SJSA1 (cell line): ENCODE results near the gene F11R. TPM values are rescaled to one million over a fixed set of nuclear protein-coding genes. Genes with fewer than 3 reads are reported as not detected.
"Not testable (repeated sequence)": the region's sequence is repeated elsewhere in the genome, so short reads cannot be mapped to it uniquely, and the experiment has no call there.

Experiments
- DNase-seq, 2 experiments: peaks; one replicate each; pipeline ENCODE4 v3.0.0-alpha.2; 2015 to 2020; ENCODE audit warnings: low spot score in 2 of 2, low read depth in 1 of 2
- H3K27ac ChIP-seq: fragments of 250-450 bp; sonication (Bioruptor Pico); 2 replicates; pipeline ENCODE4 v1.5.1; 2020; ENCODE audit warnings: mild to moderate bottlenecking, moderate library complexity
- H3K27me3 ChIP-seq: fragments of 250-450 bp; sonication (Bioruptor Pico); replicated peaks from 2 replicates; pipeline ENCODE4 v1.5.1; 2020; ENCODE audit warnings: mild to moderate bottlenecking, moderate library complexity
- H3K36me3 ChIP-seq: fragments of 250-450 bp; sonication (Bioruptor Pico); 2 replicates; pipeline ENCODE4 v1.5.1; 2020; ENCODE audit warnings: mild to moderate bottlenecking
- H3K4me1 ChIP-seq: fragments of 250-450 bp; sonication (Bioruptor Pico); replicated peaks from 2 replicates; pipeline ENCODE4 v1.6.1; 2021; ENCODE audit warnings: mild to moderate bottlenecking
- H3K4me3 ChIP-seq: fragments of 250-450 bp; sonication (Bioruptor Pico); 2 replicates; pipeline ENCODE4 v1.5.1; 2020; ENCODE audit warnings: mild to moderate bottlenecking
- H3K9me3 ChIP-seq: fragments of 250-450 bp; sonication (Bioruptor Pico); replicated peaks from 2 replicates; pipeline ENCODE4 v1.5.1; 2020; ENCODE audit warnings: mild to moderate bottlenecking
- total RNA-seq: library from RNA; depleted of rRNA; stranded (reverse); fragments of >200 nt; shearing (Covaris generic); gene quantifications from 2 replicates; pipeline ENCODE4 v1.2.3, GENCODE V29; 2014; rRNA removed

Gene F11R
- total RNA-seq = 3.2 and 4.5 TPM in 2 replicates

GRCh38 chr1:161020509-161021164 is at the start of gene F11R:
TSS of gene F11R (minus strand) at chr1:161021152. CDS start at chr1:161021073, 79 bp downstream.
- H3K36me3 ChIP-seq = no peaks in the 10 kb centered on the region
- peaks cover 26% of the 10 kb centered on the region for H3K4me1 ChIP-seq
- no peaks in the 10 kb centered on the region for H3K9me3 ChIP-seq
- H3K27me3 ChIP-seq = peaks cover 16% of the 10 kb centered on the region; the same call in 1 of the 2 replicates
- DNase-seq = peak in 1 of 2 experiments; percentile 21
- H3K27ac ChIP-seq = no peak within 1 kb of the TSS
- peak within 1 kb of the TSS; percentile 35 for H3K4me3 ChIP-seq

DNA sequence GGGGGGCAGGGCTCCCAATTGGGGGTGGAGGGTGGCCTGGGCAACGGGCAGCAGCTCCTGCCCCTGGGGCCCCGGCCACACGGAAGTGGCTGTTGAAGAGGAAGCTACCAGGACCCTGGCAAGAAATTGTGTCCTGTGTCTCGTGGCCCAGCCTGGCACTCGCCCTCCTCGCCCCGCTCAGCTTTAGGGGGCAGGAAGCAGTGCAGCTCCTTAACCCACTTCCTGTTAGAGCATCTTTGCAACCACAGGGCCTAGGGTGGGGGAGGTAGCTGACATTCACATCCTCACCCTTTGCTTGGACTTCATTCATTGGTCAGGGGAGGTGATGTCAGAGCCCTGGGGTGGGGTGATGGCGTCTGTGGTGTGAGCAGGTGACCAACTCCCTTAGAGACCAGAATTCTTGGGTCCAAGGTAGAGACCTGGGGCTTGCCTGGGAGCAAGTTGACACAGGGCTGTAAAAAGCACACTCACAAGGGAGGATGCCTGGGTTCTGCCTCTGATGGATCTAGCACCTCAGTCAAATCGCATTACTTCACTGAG is 48.8 kb upstream of the F11R start, which contains the start of gene ARHGAP30:
Gene ARHGAP30, minus strand, starts transcription at position 161 of the 540 bp plus-strand sequence. CDS start 267 bp downstream, outside the sequence.
- H3K9me3 ChIP-seq = no peaks in the 10 kb centered on the region
- H3K36me3 ChIP-seq = no peaks in the 10 kb centered on the region
- no peak for DNase-seq

DNA sequence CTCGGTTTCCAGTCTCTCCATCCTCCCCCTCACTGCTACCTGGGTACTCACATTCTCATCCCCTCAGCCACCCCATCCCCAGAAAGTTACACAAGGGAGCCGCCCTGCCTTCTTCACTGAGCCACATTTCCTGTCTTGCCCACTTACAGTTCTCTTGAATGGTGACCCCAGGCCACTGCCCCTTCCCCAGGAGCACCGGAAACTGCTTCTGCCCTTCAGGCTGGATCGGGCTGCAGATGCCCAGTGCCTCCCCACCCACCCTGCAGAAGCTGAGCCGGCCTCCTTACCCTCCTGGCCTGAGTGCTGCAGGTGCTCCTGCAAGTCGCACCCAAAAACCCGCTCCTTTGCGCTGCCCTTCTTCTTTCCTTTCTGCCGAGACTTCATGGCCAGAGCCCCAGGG is 48.3 kb upstream of the F11R start:
- Histone ChIP-seq H3K4me3 (no peak overlapping the region), H3K27me3 (peaks cover 5% of the 10 kb centered on the region; the same call in 1 of the 2 replicates), H3K36me3 (no peaks in the 10 kb centered on the region), H3K27ac (no peak overlapping the region), H3K9me3 (no peaks in the 10 kb centered on the region), H3K4me1 (no peaks in the 10 kb centered on the region; the same call in 1 of the 2 replicates)
- DNase-seq = no peak

More for the DNA sequence above, 48.8 kb upstream of the F11R start, which contains the start of gene ARHGAP30:
- 0 out of 2 replicates have a peak, but pooled peaks cover 2% of the 10 kb centered on the region for H3K27me3 ChIP-seq
- no peak within 1 kb of the TSS for H3K27ac ChIP-seq
- H3K4me1 ChIP-seq = no peaks in the 10 kb centered on the region; the same call in 1 of the 2 replicates
- H3K4me3 ChIP-seq = no peak within 1 kb of the TSS

DNA sequence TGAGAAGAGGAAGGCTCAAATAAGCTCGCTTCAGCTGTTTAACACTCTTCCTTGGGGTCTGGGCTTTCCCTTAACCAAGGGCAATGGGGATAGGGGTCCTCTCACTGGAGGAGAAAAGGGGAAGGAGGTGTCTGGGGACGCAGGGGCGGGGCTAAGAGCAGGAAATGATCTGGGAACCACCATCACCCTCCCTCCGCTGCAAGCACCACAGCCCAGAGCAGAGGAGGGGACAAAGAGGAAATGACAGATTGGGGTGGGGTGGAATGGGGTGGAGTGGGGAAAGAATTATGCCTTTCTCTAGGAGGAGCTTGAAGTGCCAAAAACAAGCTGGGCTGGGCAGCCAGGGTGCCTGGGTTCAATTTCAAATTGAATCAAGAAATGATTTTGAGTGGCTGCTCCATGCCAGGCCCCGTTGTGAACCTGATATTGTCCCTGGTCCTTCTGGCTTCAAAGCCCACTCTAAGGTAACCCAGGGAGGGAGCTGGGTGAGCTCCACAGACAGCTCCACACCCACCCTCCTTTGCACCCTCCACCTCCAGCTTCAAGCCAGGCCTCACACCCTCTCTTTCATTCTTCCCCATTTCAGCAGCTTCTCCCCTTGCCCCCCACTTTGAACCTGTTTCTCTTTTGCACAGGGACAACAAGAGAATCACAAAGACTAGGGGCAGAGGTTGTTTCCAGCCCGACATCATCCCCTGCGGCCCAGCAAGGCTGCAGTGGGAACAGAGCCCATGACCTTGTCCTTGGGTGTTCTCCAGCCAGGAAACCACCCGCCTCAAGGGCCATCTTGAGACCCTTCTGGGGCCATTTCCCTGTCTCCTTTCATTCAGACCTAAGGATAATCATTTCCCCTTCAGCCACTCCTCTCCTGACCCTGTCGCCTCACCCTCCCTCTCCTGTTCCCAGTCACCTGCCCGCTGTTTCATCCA is 47.6 kb upstream of the F11R start:
- Histone ChIP-seq H3K4me3 (no peak overlapping the region), H3K27me3 (peaks cover 7% of the 10 kb centered on the region; the same call in 1 of the 2 replicates), H3K36me3 (no peaks in the 10 kb centered on the region), H3K4me1 (no peaks in the 10 kb centered on the region; the same call in 1 of the 2 replicates), H3K27ac (no peak overlapping the region), H3K9me3 (no peaks in the 10 kb centered on the region)
- DNase-seq = no peak

GRCh38 chr1:161066694-161067093 is 45.7 kb upstream of the F11R start:
- Histone ChIP-seq H3K27me3 (peaks cover 13% of the 10 kb centered on the region), H3K4me3 (no peak overlapping the region), H3K36me3 (no peaks in the 10 kb centered on the region), H3K9me3 (no peaks in the 10 kb centered on the region), H3K27ac (no peak overlapping the region), H3K4me1 (no peaks in the 10 kb centered on the region; the same call in 1 of the 2 replicates)
- DNase-seq = no peak

- not testable (repeated sequence) for H3K27ac ChIP-seq, H3K36me3 ChIP-seq, H3K9me3 ChIP-seq, H3K4me1 ChIP-seq, DNase-seq, H3K4me3 ChIP-seq
- H3K27me3 ChIP-seq = peaks cover 13% of the 10 kb centered on the region
Observed at GRCh38 chr1:161065681-161066080, 44.7 kb upstream of the F11R start.

- not testable (repeated sequence) for H3K27ac ChIP-seq, DNase-seq, H3K9me3 ChIP-seq, H3K4me3 ChIP-seq, H3K36me3 ChIP-seq, H3K4me1 ChIP-seq
- peaks cover 13% of the 10 kb centered on the region for H3K27me3 ChIP-seq
Observed at GRCh38 chr1:161063936-161064335, 43.0 kb upstream of the F11R start.

GRCh38 chr1:161061419-161061818 is 40.5 kb upstream of the F11R start:
- Histone ChIP-seq H3K36me3 (no peaks in the 10 kb centered on the region), H3K4me1 (no peaks in the 10 kb centered on the region), H3K9me3 (no peaks in the 10 kb centered on the region), H3K27ac (no peak overlapping the region), H3K4me3 (no peak overlapping the region), H3K27me3 (peaks cover 13% of the 10 kb centered on the region)
- no peak for DNase-seq

GRCh38 chr1:161059293-161059692 is 38.3 kb upstream of the F11R start:
- H3K4me3 ChIP-seq = no peak overlapping the region
- no peak for DNase-seq
- H3K36me3 ChIP-seq = no peaks in the 10 kb centered on the region
- H3K9me3 ChIP-seq = no peaks in the 10 kb centered on the region
- H3K27ac ChIP-seq = no peak overlapping the region
- H3K4me1 ChIP-seq = no peaks in the 10 kb centered on the region
- H3K27me3 ChIP-seq = peaks cover 9% of the 10 kb centered on the region

- H3K36me3 ChIP-seq = no peaks in the 10 kb centered on the region
- H3K27ac ChIP-seq = no peak overlapping the region
- H3K4me1 ChIP-seq = no peaks in the 10 kb centered on the region
- no peak for DNase-seq
- H3K27me3 ChIP-seq = no peaks in the 10 kb centered on the region
- H3K4me3 ChIP-seq = no peak overlapping the region
- H3K9me3 ChIP-seq = no peaks in the 10 kb centered on the region
Observed at GRCh38 chr1:161054805-161055204, 33.9 kb upstream of the F11R start.

DNA sequence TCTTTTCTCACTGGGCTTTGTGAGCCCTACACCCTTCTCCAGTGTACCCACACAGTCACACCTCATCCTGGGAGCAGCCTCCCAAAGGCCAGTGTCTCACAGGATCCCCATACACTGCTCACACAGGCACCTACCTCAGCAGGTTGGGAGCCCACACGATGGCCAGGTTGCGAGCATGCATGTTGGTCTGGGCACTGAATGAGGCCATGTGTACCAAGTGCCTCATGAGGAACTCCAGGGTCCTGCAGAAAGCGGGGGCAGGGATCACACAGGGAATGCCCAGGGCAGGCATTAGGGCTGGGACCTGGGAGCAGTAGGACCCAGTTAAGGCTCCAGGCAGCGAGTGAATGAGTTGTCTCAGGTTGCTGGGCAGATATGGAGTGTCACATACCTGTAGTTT is 33.3 kb upstream of the F11R start:
- Histone ChIP-seq H3K4me3 (no peak overlapping the region), H3K27ac (no peak overlapping the region), H3K4me1 (no peaks in the 10 kb centered on the region), H3K36me3 (no peaks in the 10 kb centered on the region), H3K27me3 (no peaks in the 10 kb centered on the region), H3K9me3 (no peaks in the 10 kb centered on the region)
- no peak for DNase-seq

DNA sequence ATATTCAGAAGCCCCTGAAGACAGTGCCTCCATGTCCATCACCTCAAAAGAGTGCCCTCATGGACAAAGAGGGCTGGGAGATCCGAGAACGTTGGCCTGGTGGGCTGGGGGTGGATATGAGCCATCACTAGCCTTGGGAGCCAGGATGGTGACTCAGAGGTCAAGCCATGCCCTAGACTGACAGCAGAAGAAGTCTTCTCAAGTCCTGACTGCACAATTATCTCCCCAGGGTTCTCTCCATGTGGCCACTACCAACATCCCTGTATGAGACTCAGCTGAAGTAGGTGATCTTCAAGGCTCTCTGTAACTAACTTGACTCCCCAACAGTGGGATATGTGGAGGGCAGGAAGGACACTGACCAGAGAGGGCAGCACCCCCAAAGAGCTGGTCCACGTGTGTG is 31.9 kb upstream of the F11R start:
- no peaks in the 10 kb centered on the region for H3K27me3 ChIP-seq
- no peak for DNase-seq
- no peaks in the 10 kb centered on the region for H3K4me1 ChIP-seq
- H3K27ac ChIP-seq = no peak overlapping the region
- no peak overlapping the region for H3K4me3 ChIP-seq
- H3K36me3 ChIP-seq = no peaks in the 10 kb centered on the region
- H3K9me3 ChIP-seq = no peaks in the 10 kb centered on the region

GRCh38 chr1:161051219-161051618 is 30.3 kb upstream of the F11R start:
- Histone ChIP-seq H3K4me3 (no peak overlapping the region), H3K27ac (no peak overlapping the region), H3K36me3 (no peaks in the 10 kb centered on the region), H3K9me3 (no peaks in the 10 kb centered on the region), H3K4me1 (no peaks in the 10 kb centered on the region; the same call in 1 of the 2 replicates), H3K27me3 (no peaks in the 10 kb centered on the region)
- DNase-seq = no peak
